Hematopoietic multipotent progenitor cell treated with erythropoietin and hydrocortisone succinate and interleukin-3 and kit ligand, for 8 days (in vitro differentiated cells): ENCODE data around the gene AJAP1.
"Not testable (repeated sequence)": the region's sequence is repeated elsewhere in the genome, so short reads cannot be mapped to it uniquely, and the experiment has no call there.

Experiments used
- DNase-seq: peaks from one replicate; pipeline ENCODE4 v3.0.0-alpha.2; 2015

AJAP1 gene

GRCh38 chr1:4658643-4659628 lies 4.5 kb downstream of the AJAP1 start:
- no peak for DNase-seq

GRCh38 chr1:4660917-4661594 lies 6.6 kb downstream of the AJAP1 start:
- peak; percentile 4 for DNase-seq

- no peak for DNase-seq
Measured at GRCh38 chr1:4661595-4661917, 7.1 kb downstream of the AJAP1 start.

GRCh38 chr1:4662168-4662567 lies 7.8 kb downstream of the AJAP1 start:
- no peak for DNase-seq

GRCh38 chr1:4662723-4663122 lies 8.3 kb downstream of the AJAP1 start:
- DNase-seq, result no peak

GRCh38 chr1:4664095-4664494 lies 9.7 kb downstream of the AJAP1 start:
- DNase-seq, result no peak

- DNase-seq, result no peak
Measured at GRCh38 chr1:4664606-4665005, 10.2 kb downstream of the AJAP1 start.

- DNase-seq, result no peak
Measured at GRCh38 chr1:4665456-4665855, 11.0 kb downstream of the AJAP1 start.

GRCh38 chr1:4666683-4667082 lies 12.3 kb downstream of the AJAP1 start:
- not testable (repeated sequence) for DNase-seq

- DNase-seq, result no peak
Measured at GRCh38 chr1:4668743-4669700, 14.6 kb downstream of the AJAP1 start.

- no peak for DNase-seq
Measured at GRCh38 chr1:4670265-4670664, 15.9 kb downstream of the AJAP1 start.

GRCh38 chr1:4671828-4672227 lies 17.4 kb downstream of the AJAP1 start:
- no peak for DNase-seq

GRCh38 chr1:4673494-4673893 lies 19.1 kb downstream of the AJAP1 start:
- no peak for DNase-seq

GRCh38 chr1:4674117-4674516 lies 19.7 kb downstream of the AJAP1 start:
- DNase-seq, result no peak

GRCh38 chr1:4674676-4675075 lies 20.3 kb downstream of the AJAP1 start:
- no peak for DNase-seq

- DNase-seq, result no peak
Measured at GRCh38 chr1:4675454-4676186, 21.2 kb downstream of the AJAP1 start.

- DNase-seq, result no peak
Measured at GRCh38 chr1:4676253-4676652, 21.8 kb downstream of the AJAP1 start.

- DNase-seq, result no peak
Measured at GRCh38 chr1:4677608-4678007, 23.2 kb downstream of the AJAP1 start.

GRCh38 chr1:4678066-4678717 lies 23.8 kb downstream of the AJAP1 start:
- no peak for DNase-seq

- no peak for DNase-seq
Measured at GRCh38 chr1:4681026-4681425, 26.6 kb downstream of the AJAP1 start.

GRCh38 chr1:4682607-4683220 lies 28.3 kb downstream of the AJAP1 start:
- no peak for DNase-seq
